Type B pancreatic cell (in vitro differentiated cells): ENCODE measurements around the gene RAMP3. TPM values are rescaled to one million over a fixed set of nuclear protein-coding genes. Genes with fewer than 3 reads are reported as not detected.

ENCODE experiments used
- DNase-seq: peaks from one replicate; pipeline ENCODE4 v3.0.0; 2021; ENCODE audit warnings: mixed read lengths; ENCODE audit not compliant: unreplicated experiment; ENCODE audit errors: extremely low spot score
- H3K27ac Mint-ChIP-seq: 2 replicates; pipeline ENCODE4 v1.8.0; 2021; ENCODE audit warnings: mild to moderate bottlenecking, mixed read lengths
- H3K27me3 Mint-ChIP-seq: 2 replicates; pipeline ENCODE4 v1.8.0; 2021; ENCODE audit warnings: mixed read lengths
- H3K36me3 Mint-ChIP-seq: 2 replicates; pipeline ENCODE4 v1.8.0; 2021; ENCODE audit warnings: mixed read lengths
- H3K4me1 Mint-ChIP-seq: one replicate; pipeline ENCODE4 v1.8.0; 2021; ENCODE audit warnings: mixed read lengths; ENCODE audit not compliant: unreplicated experiment
- H3K4me3 Mint-ChIP-seq: 2 replicates; pipeline ENCODE4 v1.8.0; 2021; ENCODE audit warnings: mild to moderate bottlenecking, mixed read lengths
- H3K9me3 Mint-ChIP-seq: 2 replicates; pipeline ENCODE4 v1.8.0; 2021; ENCODE audit warnings: mixed read lengths
- CTCF ChIP-seq: fragments of 200-600 bp; sonication (generic); conservative IDR thresholded peaks from 2 replicates; pipeline ENCODE4 v1.5.0; 2021; ENCODE audit warnings: antibody characterized with exemption, mild to moderate bottlenecking
- total RNA-seq: library from RNA; stranded (reverse); gene quantifications from 2 replicates; pipeline ENCODE4 v1.2.1, GENCODE V29; 2021; ENCODE audit warnings: low replicate concordance

The RAMP3 gene
- total RNA-seq, 1 donor from 2014 or later, result 0.70 TPM

GRCh38 chr7:45193828-45194227 lies 36.2 kb downstream of the RAMP3 start:
- no peak overlapping the region for H3K4me3 Mint-ChIP-seq

GRCh38 chr7:45196374-45196773 lies 38.8 kb downstream of the RAMP3 start:
- no peaks in the 10 kb centered on the region for H3K36me3 Mint-ChIP-seq

More at GRCh38 chr7:45193828-45194227, 36.2 kb downstream of the RAMP3 start:
- peaks cover 4% of the 10 kb centered on the region for H3K4me1 Mint-ChIP-seq
- TF ChIP-seq CTCF, result no peak
- H3K27ac Mint-ChIP-seq, result no peak overlapping the region
- H3K9me3 Mint-ChIP-seq, result no peaks in the 10 kb centered on the region
- DNase-seq, result peak; percentile 22
- no peaks in the 10 kb centered on the region for H3K36me3 Mint-ChIP-seq
- H3K27me3 Mint-ChIP-seq, result peaks cover 11% of the 10 kb centered on the region

GRCh38 chr7:45197461-45197860 lies 39.9 kb downstream of the RAMP3 start:
- no peak overlapping the region for H3K4me3 Mint-ChIP-seq
- H3K36me3 Mint-ChIP-seq, result no peaks in the 10 kb centered on the region
- no peaks in the 10 kb centered on the region for H3K4me1 Mint-ChIP-seq

More at GRCh38 chr7:45196374-45196773, 38.8 kb downstream of the RAMP3 start:
- no peak overlapping the region for H3K27ac Mint-ChIP-seq
- no peak for TF ChIP-seq CTCF
- H3K4me3 Mint-ChIP-seq, result no peak overlapping the region
- peaks cover 21% of the 10 kb centered on the region for H3K27me3 Mint-ChIP-seq
- no peaks in the 10 kb centered on the region for H3K9me3 Mint-ChIP-seq
- H3K4me1 Mint-ChIP-seq, result peaks cover under 1% of the 10 kb centered on the region
- no peak for DNase-seq

GRCh38 chr7:45198986-45199385 lies 41.4 kb downstream of the RAMP3 start:
- Mint-ChIP-seq H3K27ac (no peak overlapping the region), H3K36me3 (no peaks in the 10 kb centered on the region), H3K4me3 (no peak overlapping the region), H3K4me1 (no peaks in the 10 kb centered on the region), H3K27me3 (peaks cover 15% of the 10 kb centered on the region), H3K9me3 (no peaks in the 10 kb centered on the region)
- no peak for DNase-seq
- TF ChIP-seq CTCF, result no peak

More at GRCh38 chr7:45197461-45197860, 39.9 kb downstream of the RAMP3 start:
- DNase-seq, result no peak
- Mint-ChIP-seq H3K27ac (no peak overlapping the region), H3K27me3 (peaks cover 14% of the 10 kb centered on the region), H3K9me3 (no peaks in the 10 kb centered on the region)
- no peak for TF ChIP-seq CTCF

- no peaks in the 10 kb centered on the region for H3K4me1 Mint-ChIP-seq
- no peaks in the 10 kb centered on the region for H3K9me3 Mint-ChIP-seq
- no peak for TF ChIP-seq CTCF
- DNase-seq, result no peak
- H3K4me3 Mint-ChIP-seq, result no peak overlapping the region
- no peaks in the 10 kb centered on the region for H3K36me3 Mint-ChIP-seq
- peaks cover 15% of the 10 kb centered on the region for H3K27me3 Mint-ChIP-seq
- H3K27ac Mint-ChIP-seq, result no peak overlapping the region
Observed at GRCh38 chr7:45199506-45199905, 41.9 kb downstream of the RAMP3 start.

- no peak for DNase-seq
- no peaks in the 10 kb centered on the region for H3K9me3 Mint-ChIP-seq
- no peaks in the 10 kb centered on the region for H3K36me3 Mint-ChIP-seq
Observed at GRCh38 chr7:45202625-45203024, 45.0 kb downstream of the RAMP3 start.

More at GRCh38 chr7:45202625-45203024, 45.0 kb downstream of the RAMP3 start:
- Mint-ChIP-seq H3K4me1 (no peaks in the 10 kb centered on the region), H3K27me3 (peaks cover 40% of the 10 kb centered on the region), H3K4me3 (no peak overlapping the region), H3K27ac (no peak overlapping the region)
- TF ChIP-seq CTCF, result no peak
